Chondrocyte (in vitro differentiated cells): ENCODE data around the gene CCND2. TPM values are rescaled to one million over a fixed set of nuclear protein-coding genes. Genes with fewer than 3 reads are reported as not detected.

ENCODE experiments used
- DNase-seq: peaks from one replicate; pipeline ENCODE4 v3.0.0; 2021; ENCODE audit warnings: mixed read lengths, low spot score
- H3K27ac Mint-ChIP-seq: one replicate; pipeline ENCODE4 v1.8.0; 2021; ENCODE audit warnings: mild to moderate bottlenecking, moderate library complexity, mixed read lengths; ENCODE audit not compliant: unreplicated experiment
- H3K27me3 Mint-ChIP-seq: 2 replicates; pipeline ENCODE4 v1.8.0; 2021; ENCODE audit warnings: low read depth, mixed read lengths
- H3K36me3 Mint-ChIP-seq: 2 replicates; pipeline ENCODE4 v1.8.0; 2021; ENCODE audit warnings: low read depth, mixed read lengths
- H3K4me1 Mint-ChIP-seq: 2 replicates; pipeline ENCODE4 v1.8.0; 2021; ENCODE audit warnings: low read depth, mild to moderate bottlenecking, mixed read lengths
- H3K4me3 Mint-ChIP-seq: one replicate; pipeline ENCODE4 v1.8.0; 2021; ENCODE audit warnings: mild to moderate bottlenecking, moderate library complexity, mixed read lengths; ENCODE audit not compliant: unreplicated experiment
- H3K9me3 Mint-ChIP-seq: 2 replicates; pipeline ENCODE4 v1.8.0; 2021; ENCODE audit warnings: low read depth, mixed read lengths
- total RNA-seq: library from RNA; stranded (reverse); gene quantifications from 3 replicates; pipeline ENCODE4 v1.2.1, GENCODE V29; 2021
- TF ChIP-seq, protein P1 (sequence below): fragments of 200-600 bp; sonication (generic); IDR thresholded peaks from 2 replicates; pipeline ENCODE4 v1.5.0; 2021; ENCODE audit warnings: antibody characterized with exemption, mild to moderate bottlenecking, moderate library complexity

The CCND2 gene
- total RNA-seq, 1 donor from 2014 or later = 128 TPM

DNA sequence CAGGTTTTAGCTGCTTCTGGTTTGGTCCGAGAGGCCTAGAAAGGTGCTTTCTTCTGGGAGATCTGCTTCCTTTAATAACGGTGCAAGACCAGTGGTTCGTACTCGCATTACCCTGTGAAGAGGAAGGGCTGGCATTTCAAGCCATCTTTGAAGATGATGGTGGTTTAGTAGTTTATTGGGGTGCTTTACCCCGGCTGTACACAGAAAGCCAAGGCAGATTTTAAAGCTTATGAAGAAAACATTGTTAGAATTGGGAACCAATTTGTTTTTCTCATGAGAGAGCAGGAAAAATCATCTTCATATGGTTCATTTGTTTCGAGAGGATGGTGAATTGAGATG is 3.6 kb downstream of the CCND2 start:
- TF ChIP-seq, protein P1, sequence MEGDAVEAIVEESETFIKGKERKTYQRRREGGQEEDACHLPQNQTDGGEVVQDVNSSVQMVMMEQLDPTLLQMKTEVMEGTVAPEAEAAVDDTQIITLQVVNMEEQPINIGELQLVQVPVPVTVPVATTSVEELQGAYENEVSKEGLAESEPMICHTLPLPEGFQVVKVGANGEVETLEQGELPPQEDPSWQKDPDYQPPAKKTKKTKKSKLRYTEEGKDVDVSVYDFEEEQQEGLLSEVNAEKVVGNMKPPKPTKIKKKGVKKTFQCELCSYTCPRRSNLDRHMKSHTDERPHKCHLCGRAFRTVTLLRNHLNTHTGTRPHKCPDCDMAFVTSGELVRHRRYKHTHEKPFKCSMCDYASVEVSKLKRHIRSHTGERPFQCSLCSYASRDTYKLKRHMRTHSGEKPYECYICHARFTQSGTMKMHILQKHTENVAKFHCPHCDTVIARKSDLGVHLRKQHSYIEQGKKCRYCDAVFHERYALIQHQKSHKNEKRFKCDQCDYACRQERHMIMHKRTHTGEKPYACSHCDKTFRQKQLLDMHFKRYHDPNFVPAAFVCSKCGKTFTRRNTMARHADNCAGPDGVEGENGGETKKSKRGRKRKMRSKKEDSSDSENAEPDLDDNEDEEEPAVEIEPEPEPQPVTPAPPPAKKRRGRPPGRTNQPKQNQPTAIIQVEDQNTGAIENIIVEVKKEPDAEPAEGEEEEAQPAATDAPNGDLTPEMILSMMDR = no peak
- H3K27ac Mint-ChIP-seq = peak overlapping the region; percentile 49
- H3K9me3 Mint-ChIP-seq = no peaks in the 10 kb centered on the region
- H3K4me1 Mint-ChIP-seq = peaks cover 35% of the 10 kb centered on the region
- no peak for DNase-seq
- peaks cover 31% of the 10 kb centered on the region for H3K36me3 Mint-ChIP-seq
- peaks cover 26% of the 10 kb centered on the region for H3K27me3 Mint-ChIP-seq
- peak overlapping the region; percentile 60 for H3K4me3 Mint-ChIP-seq

DNA sequence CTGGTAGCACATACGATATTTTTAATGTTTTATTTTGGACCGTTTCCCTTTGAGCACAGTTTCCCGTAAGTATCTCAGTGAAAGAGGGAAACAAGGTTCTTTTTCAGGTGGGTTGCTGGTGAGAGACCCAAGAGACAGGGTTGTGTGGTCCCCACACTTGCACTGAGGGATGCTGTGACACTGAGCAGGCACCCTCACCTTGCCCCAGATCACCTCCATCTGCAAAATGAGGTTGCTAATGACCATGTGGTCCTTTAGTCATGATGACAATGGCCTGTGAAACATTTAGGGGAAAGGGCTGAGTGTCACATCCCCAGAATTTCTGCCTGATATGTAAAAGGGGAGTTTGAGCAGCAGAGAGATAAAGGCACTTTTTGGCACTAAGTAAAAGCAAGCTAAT is 4.3 kb downstream of the CCND2 start:
- no peak for DNase-seq
- no peak overlapping the region for H3K4me3 Mint-ChIP-seq
- H3K27ac Mint-ChIP-seq = no peak overlapping the region

DNA sequence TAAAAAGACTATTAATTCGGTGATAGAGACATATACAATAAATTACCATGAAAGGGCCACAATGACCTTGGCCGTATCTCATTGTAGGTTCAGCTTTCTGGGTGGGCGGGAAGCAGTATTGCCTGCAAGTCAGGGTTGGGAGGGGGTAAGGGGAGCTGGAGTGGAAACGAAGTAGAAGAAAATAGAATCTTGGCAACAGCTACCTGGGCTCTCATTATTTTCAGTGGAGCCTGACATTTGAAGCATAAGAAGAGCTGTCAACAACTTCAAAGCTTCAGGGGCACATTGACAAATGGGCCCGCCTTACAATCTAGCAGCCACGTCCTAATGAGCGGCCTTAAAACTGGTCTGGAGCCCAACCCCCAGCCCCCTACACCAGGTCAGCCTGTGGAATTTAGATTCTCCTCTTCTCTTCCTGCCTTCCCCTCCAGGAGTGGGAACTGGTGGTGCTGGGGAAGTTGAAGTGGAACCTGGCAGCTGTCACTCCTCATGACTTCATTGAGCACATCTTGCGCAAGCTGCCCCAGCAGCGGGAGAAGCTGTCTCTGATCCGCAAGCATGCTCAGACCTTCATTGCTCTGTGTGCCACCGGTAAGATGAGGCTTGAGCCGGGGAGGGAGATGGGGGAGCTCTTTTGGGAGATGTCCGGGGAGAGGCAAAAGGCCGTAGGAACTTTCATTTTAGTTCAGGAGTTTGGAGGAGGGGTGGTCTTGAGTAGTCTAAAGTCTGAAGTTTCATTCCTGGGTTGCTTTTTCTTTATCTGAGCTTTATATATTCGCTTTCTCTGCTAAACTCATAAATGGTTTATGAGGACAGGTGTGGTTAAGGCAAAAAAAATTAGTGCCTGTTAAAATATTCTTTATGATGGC is 5.0 kb downstream of the CCND2 start:
- no peak overlapping the region for H3K4me3 Mint-ChIP-seq
- DNase-seq = no peak

More for the DNA sequence above, 4.3 kb downstream of the CCND2 start:
- Mint-ChIP-seq H3K36me3 (peaks cover 35% of the 10 kb centered on the region), H3K27me3 (peaks cover 23% of the 10 kb centered on the region), H3K4me1 (peaks cover 30% of the 10 kb centered on the region), H3K9me3 (no peaks in the 10 kb centered on the region)
- TF ChIP-seq, protein P1 = no peak

GRCh38 chr12:4279198-4279690 is 5.7 kb downstream of the CCND2 start:
- Mint-ChIP-seq H3K9me3 (no peaks in the 10 kb centered on the region), H3K27me3 (peaks cover 14% of the 10 kb centered on the region), H3K27ac (no peak overlapping the region), H3K4me1 (peaks cover 23% of the 10 kb centered on the region), H3K4me3 (no peak overlapping the region), H3K36me3 (peaks cover 45% of the 10 kb centered on the region)
- TF ChIP-seq, protein P1 = no peak
- no peak for DNase-seq

More for the DNA sequence above, 5.0 kb downstream of the CCND2 start:
- Mint-ChIP-seq H3K4me1 (peaks cover 23% of the 10 kb centered on the region), H3K27me3 (peaks cover 16% of the 10 kb centered on the region), H3K27ac (no peak overlapping the region), H3K36me3 (peaks cover 39% of the 10 kb centered on the region), H3K9me3 (no peaks in the 10 kb centered on the region)
- TF ChIP-seq, protein P1 = no peak

DNA sequence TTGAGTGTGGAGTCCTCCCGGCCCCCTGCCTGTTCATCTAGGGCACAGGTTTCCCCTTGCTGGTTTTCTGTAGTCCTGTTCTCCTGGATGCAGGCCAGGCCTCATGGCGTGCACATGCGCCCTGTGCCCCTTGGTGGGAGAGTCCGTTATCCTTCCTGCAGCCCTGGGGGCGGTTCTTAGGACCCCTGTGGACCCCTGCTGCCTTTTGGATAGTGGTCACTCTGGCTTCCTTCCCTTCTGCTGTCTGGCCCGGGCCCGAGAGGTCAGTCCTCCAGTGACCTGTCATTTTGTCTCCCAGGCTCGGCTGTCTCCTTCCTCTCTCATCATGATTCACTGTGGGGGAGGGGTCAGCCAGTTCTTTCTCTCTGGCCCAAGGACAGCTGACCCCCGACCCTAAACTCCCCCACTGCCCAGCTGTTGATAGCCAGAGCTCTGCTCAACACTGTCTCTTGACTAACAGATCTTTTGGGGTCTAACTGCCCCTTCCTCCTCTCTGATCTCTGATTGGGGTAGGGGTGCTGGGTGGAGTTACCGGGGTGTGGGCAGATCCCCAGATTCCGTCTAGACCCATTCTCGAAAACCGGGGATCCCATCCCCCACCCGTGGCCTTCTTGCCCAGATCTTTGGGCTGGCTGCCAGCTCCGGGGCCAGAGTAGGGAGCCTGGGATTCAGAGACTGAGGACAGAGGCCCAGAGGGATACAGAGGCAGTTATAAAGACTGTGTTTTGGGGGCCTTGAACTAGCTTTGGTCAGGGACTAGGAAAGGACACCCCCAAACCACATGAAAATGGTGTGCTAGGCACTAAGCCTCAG is 7.0 kb downstream of the CCND2 start:
- H3K36me3 Mint-ChIP-seq = peaks cover 50% of the 10 kb centered on the region
- peaks cover 23% of the 10 kb centered on the region for H3K4me1 Mint-ChIP-seq
- no peaks in the 10 kb centered on the region for H3K9me3 Mint-ChIP-seq
- H3K4me3 Mint-ChIP-seq = no peak overlapping the region
- H3K27me3 Mint-ChIP-seq = peaks cover 14% of the 10 kb centered on the region
- DNase-seq = no peak
- TF ChIP-seq, protein P1 = no peak
- H3K27ac Mint-ChIP-seq = no peak overlapping the region
